CD4-positive, alpha-beta T cell treated with Interleukin-4 for 1 hour (primary cell): ENCODE measurements around the gene RPL23.

Experiments
- DNase-seq, 2 donors: peaks; one replicate each; pipeline ENCODE4 v3.0.0-alpha.2; 2020 to 2022

RPL23 gene

GRCh38 chr17:38883592-38884526 is 30.3 kb upstream of the RPL23 start:
- DNase-seq: no peak

- no peak for DNase-seq
Observed at GRCh38 chr17:38882870-38883269, 29.3 kb upstream of the RPL23 start.

GRCh38 chr17:38881600-38882191 is 28.2 kb upstream of the RPL23 start:
- DNase-seq: peak in 1 of 2 donors; percentile 44

GRCh38 chr17:38879878-38880665 is 26.6 kb upstream of the RPL23 start:
- no peak for DNase-seq

- DNase-seq: peak in 1 of 2 donors; percentile 66
Observed at GRCh38 chr17:38877130-38877851, 23.8 kb upstream of the RPL23 start.

GRCh38 chr17:38875477-38876075 is 22.1 kb upstream of the RPL23 start:
- DNase-seq: no peak

GRCh38 chr17:38874505-38875400 is 21.2 kb upstream of the RPL23 start:
- no peak for DNase-seq

- DNase-seq: no peak
Observed at GRCh38 chr17:38873640-38874380, 20.3 kb upstream of the RPL23 start.

GRCh38 chr17:38872671-38873385 is 19.3 kb upstream of the RPL23 start:
- no peak for DNase-seq

- no peak for DNase-seq
Observed at GRCh38 chr17:38872027-38872511, 18.5 kb upstream of the RPL23 start.

GRCh38 chr17:38871247-38872015 is 17.9 kb upstream of the RPL23 start:
- DNase-seq: peak; percentile 68

GRCh38 chr17:38870259-38871165 is 17.0 kb upstream of the RPL23 start:
- peak; percentile 68 to 69 for DNase-seq

- peak; percentile 89 to 91 for DNase-seq
Observed at GRCh38 chr17:38869526-38870258, 16.2 kb upstream of the RPL23 start, which contains the start of gene LASP1. Gene LASP1 (plus strand): TSS chr17:38870058. CDS start chr17:38870190, 132 bp downstream.

GRCh38 chr17:38868817-38869525 is 15.4 kb upstream of the RPL23 start:
- DNase-seq: peak; percentile 91

GRCh38 chr17:38867968-38868816 is 14.7 kb upstream of the RPL23 start:
- DNase-seq: no peak
